Adrenal gland (tissue), 5 donors: ENCODE results near the gene OIT3.

ENCODE experiments used
- POLR2A ChIP-seq, 2 donors: fragments of 450-650 bp; IDR thresholded peaks; one replicate each; pipeline ENCODE4 v1.6.1; 2017; ENCODE audit warnings: antibody characterized with exemption in 2 of 2, mild to moderate bottlenecking in 2 of 2, moderate library complexity in 1 of 2
- TF ChIP-seq, protein P1 (sequence below), 6 experiments: fragments of 450-650 bp in 4 of 6; fragments of 200-600 bp in 2 of 6; sonication (generic) in 1 of 6; IDR thresholded peaks; 1 replicate in 5 of 6; 2 replicates in 1 of 6; pipeline versions ENCODE4 v1.5.1 to v1.8.0; 2016 to 2021; ENCODE audit warnings: antibody characterized with exemption in 6 of 6, mild to moderate bottlenecking in 2 of 6, moderate library complexity in 1 of 6
- donor health status: DM: no; HTN: no; CAD: no.

DNA sequence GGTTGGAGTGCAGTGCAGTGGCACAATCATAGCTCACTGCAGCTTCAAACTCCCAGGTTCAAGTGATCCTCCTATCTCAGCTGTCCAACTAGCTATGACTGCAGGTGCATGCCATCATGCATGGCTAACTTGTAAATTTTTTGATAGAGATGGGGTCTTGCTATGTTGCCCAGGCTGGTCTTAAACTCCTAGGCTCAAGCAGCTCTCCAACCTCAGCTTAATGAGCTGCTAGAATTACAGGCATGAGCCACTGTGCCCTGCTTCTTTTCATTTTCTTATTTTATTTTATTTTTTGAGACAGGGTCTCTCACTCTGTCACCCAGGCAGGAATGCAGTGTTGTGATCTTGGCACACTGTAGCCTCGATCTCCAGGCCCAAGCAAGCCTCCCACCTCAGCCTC is 53.4 kb downstream of the OIT3 start:
- TF ChIP-seq, protein P1, sequence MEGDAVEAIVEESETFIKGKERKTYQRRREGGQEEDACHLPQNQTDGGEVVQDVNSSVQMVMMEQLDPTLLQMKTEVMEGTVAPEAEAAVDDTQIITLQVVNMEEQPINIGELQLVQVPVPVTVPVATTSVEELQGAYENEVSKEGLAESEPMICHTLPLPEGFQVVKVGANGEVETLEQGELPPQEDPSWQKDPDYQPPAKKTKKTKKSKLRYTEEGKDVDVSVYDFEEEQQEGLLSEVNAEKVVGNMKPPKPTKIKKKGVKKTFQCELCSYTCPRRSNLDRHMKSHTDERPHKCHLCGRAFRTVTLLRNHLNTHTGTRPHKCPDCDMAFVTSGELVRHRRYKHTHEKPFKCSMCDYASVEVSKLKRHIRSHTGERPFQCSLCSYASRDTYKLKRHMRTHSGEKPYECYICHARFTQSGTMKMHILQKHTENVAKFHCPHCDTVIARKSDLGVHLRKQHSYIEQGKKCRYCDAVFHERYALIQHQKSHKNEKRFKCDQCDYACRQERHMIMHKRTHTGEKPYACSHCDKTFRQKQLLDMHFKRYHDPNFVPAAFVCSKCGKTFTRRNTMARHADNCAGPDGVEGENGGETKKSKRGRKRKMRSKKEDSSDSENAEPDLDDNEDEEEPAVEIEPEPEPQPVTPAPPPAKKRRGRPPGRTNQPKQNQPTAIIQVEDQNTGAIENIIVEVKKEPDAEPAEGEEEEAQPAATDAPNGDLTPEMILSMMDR (IDR thresholded peaks at IDR 0.05) = no peak
- no peak for TF ChIP-seq POLR2A (IDR thresholded peaks at IDR 0.05)
